Upper lobe of left lung (tissue), 6 donors: ENCODE data around the gene CDHR5. TPM values are rescaled to one million over a fixed set of nuclear protein-coding genes. Genes with fewer than 3 reads are reported as not detected.
A peak's percentile ranks its signal among the peaks of the same experiment; 100 is the strongest.

ENCODE experiments used
- ATAC-seq, 2 donors: fragments of 200-7000 bp; cut with Tn5 transposase; one replicate each; pipeline ENCODE4 v1.9.1; 2022; ENCODE audit warnings: mild to moderate bottlenecking in 2 of 2, moderate library complexity in 2 of 2; ENCODE audit not compliant: low FRiP score in 2 of 2
- DNase-seq, 2 donors: peaks; one replicate each; pipeline ENCODE4 v3.0.0-alpha.2; 2019 to 2020
- H3K27ac ChIP-seq, 4 donors: fragments of 200-600 bp; sonication (generic); one replicate each; pipeline ENCODE4 v1.5.1; 2016 to 2019
- H3K27me3 ChIP-seq, 4 donors: fragments of 200-600 bp; sonication (generic); one replicate each; pipeline ENCODE4 v1.5.1; 2017 to 2019
- H3K36me3 ChIP-seq, 4 donors: fragments of 200-600 bp; sonication (generic); one replicate each; pipeline ENCODE4 v1.5.1; 2016 to 2019
- H3K4me1 ChIP-seq, 4 donors: fragments of 200-600 bp; sonication (generic); one replicate each; pipeline ENCODE4 v1.5.1; 2018 to 2019
- H3K4me3 ChIP-seq, 4 donors: fragments of 200-600 bp; sonication (generic); one replicate each; pipeline ENCODE4 v1.5.1; 2017 to 2019; ENCODE audit warnings: mild to moderate bottlenecking in 2 of 4, moderate library complexity in 1 of 4
- H3K9me3 ChIP-seq, 4 donors: fragments of 200-600 bp; sonication (generic); one replicate each; pipeline ENCODE4 v1.5.1; 2018 to 2019
- CTCF ChIP-seq, 6 experiments: fragments of 450-650 bp in 4 of 6; fragments of 200-600 bp in 2 of 6; sonication (generic) in 2 of 6; IDR thresholded peaks; one replicate each; pipeline ENCODE4 v1.5.1; 2016 to 2019; ENCODE audit warnings: antibody characterized with exemption in 6 of 6
- EP300 ChIP-seq, 4 donors: sonication (generic); formaldehyde crosslinking; IDR thresholded peaks; one replicate each; pipeline ENCODE4 v1.5.1; 2017; ENCODE audit warnings: antibody characterized with exemption in 4 of 4, control low read depth in 2 of 4
- POLR2A ChIP-seq, 4 donors: fragments of 450-650 bp; IDR thresholded peaks; one replicate each; pipeline ENCODE4 v1.5.1; 2016 to 2017; ENCODE audit warnings: antibody characterized with exemption in 4 of 4, mild to moderate bottlenecking in 2 of 4
- POLR2AphosphoS5 ChIP-seq, 2 donors: sonication (generic); formaldehyde crosslinking; IDR thresholded peaks; one replicate each; pipeline ENCODE4 v1.5.1; 2017; ENCODE audit warnings: antibody characterized with exemption in 2 of 2
- WGBS, 2 donors: methylation state at CpG; one replicate each; pipeline ENCODE4 v1.1.5; 2017 to 2018; 5-methylcytosine and 5-hydroxymethylcytosine counted together
- total RNA-seq, 6 donors: library from RNA; depleted of rRNA in 4 of 6; stranded (reverse); fragments of >200 nt in 4 of 6; gene quantifications; one replicate each; pipeline versions ENCODE4 v1.1.0 to v1.2.1, GENCODE V29; 2016 to 2021
- donor health status: DM: no; HTN: no; CAD: no; lungs with moderate emphysema.
- donor health status: DM: no; HTN: yes; CAD: no; lungs with severe emphysema.

Gene CDHR5
- total RNA-seq, 6 donors from 2014 or later = 0.40 TPM; not detected in 5

- Histone ChIP-seq H3K27me3 (no peaks in the 10 kb centered on the region), H3K9me3 (no peaks in the 10 kb centered on the region), H3K4me1 (no peaks in the 10 kb centered on the region), H3K27ac (no peak overlapping the region), H3K4me3 (no peak overlapping the region), H3K36me3 (peaks cover 52 to 100% (median 95%) of the 10 kb centered on the region in 4 donors)
- 95 to 97% methylated on average over 22 to 23 of the region's 23 CpGs for WGBS, 2 donors
- ATAC-seq = no peak
- TF ChIP-seq CTCF (IDR thresholded peaks at IDR 0.05) (no peak), POLR2AphosphoS5 (IDR thresholded peaks at IDR 0.05) (no peak), POLR2A (IDR thresholded peaks at IDR 0.05) (no peak)
- DNase-seq = peak in 1 of 2 donors; percentile 62
These were observed 23.0 kb downstream of the CDHR5 start for GRCh38 chr11:601573-602245.

GRCh38 chr11:598005-598680 lies 26.6 kb downstream of the CDHR5 start:
- TF ChIP-seq EP300 (IDR thresholded peaks at IDR 0.05) (no peak), POLR2A (IDR thresholded peaks at IDR 0.05) (no peak), POLR2AphosphoS5 (IDR thresholded peaks at IDR 0.05) (no peak), CTCF (IDR thresholded peaks at IDR 0.05) (no peak)
- H3K36me3 ChIP-seq = peaks cover 34 to 100% (median 94%) of the 10 kb centered on the region in 4 donors
- H3K4me3 ChIP-seq = no peak overlapping the region
- no peak overlapping the region for H3K27ac ChIP-seq
- H3K4me1 ChIP-seq = no peaks in the 10 kb centered on the region
- 88 to 97% methylated on average over 17 to 30 of the region's 30 CpGs for WGBS, 2 donors
- peak in 1 of 2 donors; percentile 4 for ATAC-seq
- H3K27me3 ChIP-seq = no peaks in the 10 kb centered on the region
- H3K9me3 ChIP-seq = no peaks in the 10 kb centered on the region
- DNase-seq = peak in 1 of 2 donors; percentile 83

GRCh38 chr11:597166-597725 lies 27.5 kb downstream of the CDHR5 start:
- no peaks in the 10 kb centered on the region for H3K4me1 ChIP-seq
- H3K4me3 ChIP-seq = no peak overlapping the region
- no peak overlapping the region for H3K27ac ChIP-seq
- ATAC-seq (peak; percentile 5), DNase-seq (peak in 1 of 2 donors; percentile 71)
- no peaks in the 10 kb centered on the region for H3K9me3 ChIP-seq
- H3K36me3 ChIP-seq = peaks cover 40 to 100% (median 94%) of the 10 kb centered on the region in 4 donors
- 80 to 93% methylated on average over 1 to 25 of the region's 29 CpGs for WGBS, 2 donors
- TF ChIP-seq POLR2A (IDR thresholded peaks at IDR 0.05) (no peak), POLR2AphosphoS5 (IDR thresholded peaks at IDR 0.05) (no peak), CTCF (IDR thresholded peaks at IDR 0.05) (no peak), EP300 (IDR thresholded peaks at IDR 0.05) (no peak)
- H3K27me3 ChIP-seq = no peaks in the 10 kb centered on the region

GRCh38 chr11:596374-596773 lies 28.4 kb downstream of the CDHR5 start:
- WGBS, 2 donors = 79 to 84% methylated on average over 5 to 10 of the region's 10 CpGs
- H3K4me1 ChIP-seq = no peaks in the 10 kb centered on the region
- no peak for DNase-seq
- no peak overlapping the region for H3K4me3 ChIP-seq
- no peaks in the 10 kb centered on the region for H3K9me3 ChIP-seq
- TF ChIP-seq EP300 (IDR thresholded peaks at IDR 0.05) (no peak), CTCF (IDR thresholded peaks at IDR 0.05) (no peak), POLR2A (IDR thresholded peaks at IDR 0.05) (no peak), POLR2AphosphoS5 (IDR thresholded peaks at IDR 0.05) (no peak)
- no peak for ATAC-seq
- H3K36me3 ChIP-seq = peaks cover 35 to 98% (median 92%) of the 10 kb centered on the region in 4 donors
- no peaks in the 10 kb centered on the region for H3K27me3 ChIP-seq
- H3K27ac ChIP-seq = no peak overlapping the region
